ENCODE data around the gene AQP12B. TPM values are rescaled to one million over a fixed set of nuclear protein-coding genes. Genes with fewer than 3 reads are reported as not detected.

Gene AQP12B
- total and polyA plus RNA-seq, 2 of the 13 experiments (the other 11 are each of a cell fraction or from before 2014, with no cell fraction given), result not detected

DNA sequence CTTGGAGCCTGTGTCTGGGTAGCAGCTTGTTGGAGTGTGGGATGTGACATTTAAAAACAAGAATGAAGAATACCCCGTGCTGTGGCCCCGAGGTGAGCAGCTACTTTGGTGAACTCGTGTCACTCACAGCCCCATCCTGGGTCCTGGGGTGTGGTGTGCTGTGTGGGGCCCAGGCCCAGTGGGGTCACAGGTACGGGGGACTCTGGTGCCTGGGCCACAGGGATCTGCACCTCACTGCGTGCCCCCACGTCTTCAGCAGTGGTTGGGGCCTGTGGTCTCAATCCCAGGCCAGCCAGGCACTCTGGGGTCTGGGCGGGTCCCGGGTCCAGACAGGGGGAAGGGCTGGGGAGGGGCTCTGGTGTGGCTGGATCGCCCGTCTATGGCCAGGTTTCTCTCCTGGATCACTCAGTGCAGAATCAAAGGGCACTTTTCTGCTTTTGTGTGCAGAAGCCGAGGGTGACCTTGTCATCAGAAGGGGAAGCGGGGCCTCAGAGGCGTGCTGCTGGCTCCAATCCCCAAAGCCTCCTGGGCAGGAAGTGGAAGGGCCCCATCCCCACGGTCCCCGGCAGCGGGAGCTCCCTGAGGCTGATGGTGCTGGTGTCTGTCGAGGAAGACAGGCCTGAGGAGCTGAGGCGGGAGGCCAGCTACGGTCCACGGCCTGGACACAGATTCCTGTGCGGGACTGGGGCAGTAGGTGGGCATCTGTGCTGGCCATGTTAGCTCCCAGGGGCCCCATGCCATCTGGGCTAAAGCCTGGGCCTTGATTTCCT, 56.0 kb downstream of the AQP12B start (continued):
- TF ChIP-seq ZBTB49 (CRISPR knock-in tag; IDR thresholded peaks at IDR 0.05; ENCODE audit: borderline replicate concordance) (0 out of 2 replicates have a peak, but pooled peaks have one; percentile 24), ZNF317 (CRISPR knock-in tag; IDR thresholded peaks at IDR 0.05) (peak; percentile 90), ZMYM4 (CRISPR knock-in tag; IDR thresholded peaks at IDR 0.05) (peak; percentile 91), PATZ1 (CRISPR knock-in tag; IDR thresholded peaks at IDR 0.05) (peak; percentile 90), GPN1 (CRISPR knock-in tag; IDR thresholded peaks at IDR 0.05; ENCODE audit: borderline replicate concordance) (no peak), IRF2 (CRISPR knock-in tag; IDR thresholded peaks at IDR 0.05) (peak; percentile 65; the same call in 1 of the 2 replicates), SMYD3 (CRISPR knock-in tag; IDR thresholded peaks at IDR 0.05) (no peak), ZNF225 (CRISPR knock-in tag; IDR thresholded peaks at IDR 0.05) (no peak), FOXC1 (CRISPR knock-in tag; IDR thresholded peaks at IDR 0.05; ENCODE audit: borderline replicate concordance) (peak; percentile 72), RAD21 (CRISPR knock-in tag; IDR thresholded peaks at IDR 0.05) (peak; percentile 22), FIP1L1 (IDR thresholded peaks at IDR 0.05; ENCODE audit: borderline replicate concordance, insufficient read depth, low read depth, low read length) (no peak), ZNF761 (CRISPR knock-in tag; conservative IDR thresholded peaks at IDR 0.05) (peak; percentile 83; the same call in 1 of the 2 replicates), ZBTB21 (CRISPR knock-in tag; IDR thresholded peaks at IDR 0.05) (0 out of 2 replicates have a peak, but pooled peaks have one; percentile 8), CTCF (CRISPR knock-in tag; IDR thresholded peaks at IDR 0.05) (peak; percentile 45), ZNF468 (CRISPR knock-in tag; IDR thresholded peaks at IDR 0.05) (0 out of 2 replicates have a peak, but pooled peaks have one; percentile 58), XRCC5 (optimal IDR thresholded peaks at IDR 0.05; ENCODE audit: low read length) (peak; percentile 80), RARA (CRISPR knock-in tag; IDR thresholded peaks at IDR 0.05) (peak; percentile 75), ZKSCAN8 (CRISPR knock-in tag; IDR thresholded peaks at IDR 0.05; ENCODE audit: borderline replicate concordance) (no peak; the same call in 1 of the 2 replicates), SOX5 (CRISPR knock-in tag; IDR thresholded peaks at IDR 0.05; ENCODE audit: borderline replicate concordance) (peak; percentile 78)
- TF ChIP-seq, protein P1, sequence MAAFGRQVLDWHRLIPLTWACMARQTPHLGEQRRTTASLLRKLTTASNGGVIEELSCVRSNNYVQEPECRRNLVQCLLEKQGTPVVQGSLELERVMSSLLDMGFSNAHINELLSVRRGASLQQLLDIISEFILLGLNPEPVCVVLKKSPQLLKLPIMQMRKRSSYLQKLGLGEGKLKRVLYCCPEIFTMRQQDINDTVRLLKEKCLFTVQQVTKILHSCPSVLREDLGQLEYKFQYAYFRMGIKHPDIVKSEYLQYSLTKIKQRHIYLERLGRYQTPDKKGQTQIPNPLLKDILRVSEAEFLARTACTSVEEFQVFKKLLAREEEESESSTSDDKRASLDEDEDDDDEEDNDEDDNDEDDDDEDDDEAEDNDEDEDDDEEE (CRISPR knock-in tag; IDR thresholded peaks at IDR 0.05), result 0 out of 2 replicates have a peak, but pooled peaks have one; percentile 53
- TF ChIP-seq, protein P2, sequence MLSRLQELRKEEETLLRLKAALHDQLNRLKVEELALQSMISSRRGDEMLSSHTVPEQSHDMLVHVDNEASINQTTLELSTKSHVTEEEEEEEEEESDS (CRISPR knock-in tag; IDR thresholded peaks at IDR 0.05; ENCODE audit: borderline replicate concordance), result no peak; the same call in 1 of the 2 replicates

All from HepG2 (cell line).